GM21367 (cell line): ENCODE measurements around the gene TREML1.
"Not testable (repeated sequence)": the region's sequence is repeated elsewhere in the genome, so short reads cannot be mapped to it uniquely, and the experiment has no call there.

Experiments used
- ATAC-seq: cut with Tn5 transposase; IDR thresholded peaks from one replicate; pipeline ENCODE4 v1.9.1; 2021; ENCODE audit not compliant: unreplicated experiment

TREML1 gene

GRCh38 chr6:41153992-41154625 is at the start of gene TREML1:
Gene TREML1, minus strand, starts transcription at chr6:41154347. Its CDS starts 59 bp downstream, at chr6:41154288.
- no peak for ATAC-seq

GRCh38 chr6:41201764-41202173 is 47.6 kb upstream of the TREML1 start:
- ATAC-seq, result no peak

- no peak for ATAC-seq
Measured at GRCh38 chr6:41200901-41201763, 47.0 kb upstream of the TREML1 start, which contains the start of gene TREML2. Gene TREML2, minus strand, starts transcription at chr6:41201149. Its CDS starts 141 bp downstream, at chr6:41201008.

- no peak for ATAC-seq
Measured at GRCh38 chr6:41200296-41200900, 46.3 kb upstream of the TREML1 start.

- no peak for ATAC-seq
Measured at GRCh38 chr6:41199552-41200246, 45.6 kb upstream of the TREML1 start.

GRCh38 chr6:41197234-41197633 is 43.1 kb upstream of the TREML1 start:
- no peak for ATAC-seq

- no peak for ATAC-seq
Measured at GRCh38 chr6:41194386-41194785, 40.2 kb upstream of the TREML1 start.

- no peak for ATAC-seq
Measured at GRCh38 chr6:41193884-41194283, 39.7 kb upstream of the TREML1 start.

GRCh38 chr6:41193171-41193734 is 39.1 kb upstream of the TREML1 start:
- no peak for ATAC-seq

- no peak for ATAC-seq
Measured at GRCh38 chr6:41191569-41191968, 37.4 kb upstream of the TREML1 start.

GRCh38 chr6:41190791-41191190 is 36.6 kb upstream of the TREML1 start:
- no peak for ATAC-seq

- ATAC-seq, result no peak
Measured at GRCh38 chr6:41189967-41190366, 35.8 kb upstream of the TREML1 start.

- ATAC-seq, result not testable (repeated sequence)
Measured at GRCh38 chr6:41189046-41189445, 34.9 kb upstream of the TREML1 start.

- no peak for ATAC-seq
Measured at GRCh38 chr6:41187924-41188886, 34.1 kb upstream of the TREML1 start.

- no peak for ATAC-seq
Measured at GRCh38 chr6:41186031-41186562, 31.9 kb upstream of the TREML1 start.

GRCh38 chr6:41184761-41185160 is 30.6 kb upstream of the TREML1 start:
- no peak for ATAC-seq

GRCh38 chr6:41182069-41183034 is 28.2 kb upstream of the TREML1 start:
- no peak for ATAC-seq

- no peak for ATAC-seq
Measured at GRCh38 chr6:41181566-41181965, 27.4 kb upstream of the TREML1 start.
